ENCODE data around the gene PRKAR1B. TPM values are rescaled to one million over a fixed set of nuclear protein-coding genes. Genes with fewer than 3 reads are reported as not detected.
"Not testable (repeated sequence)": the region's sequence is repeated elsewhere in the genome, so short reads cannot be mapped to it uniquely, and the experiment has no call there.

Gene PRKAR1B
- total RNA-seq, 2 experiments from 2014 or later, result 15.5 to 15.8 TPM

DNA sequence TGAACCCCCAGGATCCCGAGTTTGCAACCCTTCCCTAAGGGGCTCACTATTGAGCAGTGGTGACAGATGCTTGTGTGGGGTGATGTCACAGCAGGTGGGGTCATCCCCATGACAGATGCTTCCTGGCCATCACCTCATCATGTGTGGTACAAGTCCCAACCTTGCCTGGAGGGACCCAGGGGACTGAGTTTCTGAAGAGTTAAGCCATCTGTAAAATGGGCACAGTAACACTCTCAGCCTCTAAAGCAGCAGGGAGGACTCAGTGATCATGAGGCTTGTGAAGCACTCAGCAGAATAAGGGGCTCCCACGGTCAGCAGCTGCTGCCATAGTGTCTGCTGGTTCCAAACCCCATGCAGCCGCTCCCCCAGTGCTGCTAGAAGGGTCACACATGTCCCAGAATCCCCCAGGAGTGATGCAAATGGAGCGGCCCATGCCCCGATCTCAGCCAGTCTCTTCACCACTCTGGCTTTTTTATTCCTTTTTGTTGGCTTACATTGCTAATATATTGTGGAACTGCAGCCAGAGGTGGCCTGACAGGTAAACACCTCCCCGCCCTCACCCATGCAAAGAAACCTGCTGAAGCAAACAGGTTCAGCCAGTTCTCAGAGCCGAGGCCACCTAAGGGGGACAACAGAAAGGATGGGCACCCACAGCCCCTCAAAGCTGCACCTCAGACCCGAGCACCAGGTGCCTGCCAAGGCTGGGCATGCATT lies 105.4 kb downstream of the PRKAR1B start:
- Mint-ChIP-seq H3K27me3 (ENCODE audit: low read depth) (no peaks in the 10 kb centered on the region), H3K27ac (no peak overlapping the region), H3K36me3 (ENCODE audit: low read depth) (peaks cover 62% of the 10 kb centered on the region), H3K9me3 (peaks cover 49% of the 10 kb centered on the region), H3K4me1 (ENCODE audit: low read depth) (peaks cover 47% of the 10 kb centered on the region), H3K4me3 (no peak overlapping the region)
- intact Hi-C loops (cut with micrococcal nuclease), result loop anchor here (5.0 kb wide), 1 partner anchor 474 kb away; no protein-coding TSS in a partner anchor
- CTCF ChIA-PET, result no interaction called here
- DNase-seq, result no peak

DNA sequence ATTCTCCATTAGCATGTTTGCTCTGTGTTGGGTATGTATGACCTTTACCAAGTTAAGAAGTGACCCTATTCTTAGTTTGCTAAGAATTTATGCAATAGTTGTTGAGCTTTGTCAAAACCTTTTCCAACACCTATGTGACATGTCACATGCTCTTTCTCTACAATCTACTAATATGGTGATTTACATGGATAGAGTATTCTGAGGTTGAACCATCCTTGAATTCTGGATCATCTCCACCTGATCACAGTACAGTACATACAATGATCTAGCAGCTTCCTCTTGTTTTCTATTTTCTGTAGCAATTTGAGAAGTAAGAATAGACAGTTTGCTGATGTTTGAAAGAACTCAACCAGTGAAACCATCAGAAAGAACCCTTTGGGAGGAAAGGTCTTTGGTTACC lies 106.2 kb downstream of the PRKAR1B start:
- Mint-ChIP-seq H3K27me3 (ENCODE audit: low read depth) (no peaks in the 10 kb centered on the region), H3K4me1 (ENCODE audit: low read depth) (peaks cover 55% of the 10 kb centered on the region), H3K4me3 (no peak overlapping the region), H3K27ac (peak overlapping the region; percentile 99), H3K9me3 (peaks cover 45% of the 10 kb centered on the region), H3K36me3 (ENCODE audit: low read depth) (peaks cover 58% of the 10 kb centered on the region)
- CTCF ChIA-PET, result no interaction called here
- intact Hi-C loops (cut with micrococcal nuclease), result loop anchor here (5.0 kb wide), 1 partner anchor 474 kb away; no protein-coding TSS in a partner anchor
- no peak for DNase-seq

DNA sequence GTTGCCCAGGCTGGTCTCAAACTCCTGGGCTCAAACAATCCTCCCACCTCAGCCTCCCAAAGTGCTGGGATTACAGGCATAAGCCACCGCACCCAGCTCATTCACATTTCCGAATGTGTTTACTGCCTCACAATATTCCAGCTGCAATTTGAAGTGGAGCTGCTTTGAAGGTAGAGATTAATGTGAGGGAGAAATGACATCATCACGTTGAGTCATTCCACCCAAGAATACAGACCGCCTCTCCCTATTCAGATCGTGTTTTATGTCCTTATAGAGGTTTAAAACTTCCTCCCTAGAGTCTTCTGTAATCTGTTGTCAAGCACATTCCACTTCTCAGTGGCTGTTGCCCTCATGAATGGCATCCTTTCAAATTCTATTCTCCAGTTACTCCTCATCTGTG lies 107.0 kb downstream of the PRKAR1B start:
- CTCF ChIA-PET, result interaction anchor here (1.1 kb wide), 1 partner anchor 36 kb away, joined by 3 read pairs; no protein-coding TSS in a partner anchor
- H3K36me3 Mint-ChIP-seq (ENCODE audit: low read depth), result peaks cover 54% of the 10 kb centered on the region
- intact Hi-C loops (cut with micrococcal nuclease), result loop anchor here (5.0 kb wide), 1 partner anchor 473 kb away; no protein-coding TSS in a partner anchor
- H3K9me3 Mint-ChIP-seq, result peaks cover 41% of the 10 kb centered on the region
- DNase-seq, result peak; percentile 59
- H3K4me3 Mint-ChIP-seq, result no peak overlapping the region
- peak overlapping the region; percentile 99 for H3K27ac Mint-ChIP-seq
- H3K4me1 Mint-ChIP-seq (ENCODE audit: low read depth), result peaks cover 60% of the 10 kb centered on the region
- H3K27me3 Mint-ChIP-seq (ENCODE audit: low read depth), result no peaks in the 10 kb centered on the region

DNA sequence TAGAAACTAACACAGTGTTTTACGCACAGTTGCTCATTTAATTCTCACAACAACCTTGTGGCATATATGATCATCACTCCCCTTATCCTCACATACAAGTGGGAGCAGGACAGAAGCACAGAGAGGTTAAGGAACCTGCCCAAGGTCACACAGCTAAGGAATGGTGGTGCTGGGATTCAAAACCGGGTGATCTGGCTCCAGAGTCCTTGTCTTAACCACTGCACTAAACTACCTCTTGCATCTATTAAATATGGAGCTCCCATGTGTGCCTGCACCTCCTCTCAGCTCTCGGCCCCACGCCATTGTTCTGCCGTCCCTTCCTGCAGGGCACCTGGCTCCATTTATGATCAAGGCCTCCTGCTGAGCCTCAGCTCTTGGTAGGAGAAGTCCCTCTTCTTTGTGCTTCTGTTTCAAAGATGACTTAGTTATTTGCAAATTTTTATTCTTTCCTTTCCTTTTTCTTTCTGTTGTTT lies 107.7 kb downstream of the PRKAR1B start:
- intact Hi-C loops (cut with micrococcal nuclease), result loop anchor here (5.0 kb wide), 1 partner anchor 267 kb away; no protein-coding TSS in a partner anchor
- peaks cover 57% of the 10 kb centered on the region for H3K4me1 Mint-ChIP-seq (ENCODE audit: low read depth)
- peaks cover 34% of the 10 kb centered on the region for H3K9me3 Mint-ChIP-seq
- H3K27me3 Mint-ChIP-seq (ENCODE audit: low read depth), result no peaks in the 10 kb centered on the region
- CTCF ChIA-PET, result interaction anchor here (1.1 kb wide), 1 partner anchor 35 kb away, joined by 3 read pairs; no protein-coding TSS in a partner anchor
- H3K27ac Mint-ChIP-seq, result peak overlapping the region; percentile 99
- no peak for DNase-seq
- peaks cover 49% of the 10 kb centered on the region for H3K36me3 Mint-ChIP-seq (ENCODE audit: low read depth)
- H3K4me3 Mint-ChIP-seq, result peak overlapping the region; percentile 85

DNA sequence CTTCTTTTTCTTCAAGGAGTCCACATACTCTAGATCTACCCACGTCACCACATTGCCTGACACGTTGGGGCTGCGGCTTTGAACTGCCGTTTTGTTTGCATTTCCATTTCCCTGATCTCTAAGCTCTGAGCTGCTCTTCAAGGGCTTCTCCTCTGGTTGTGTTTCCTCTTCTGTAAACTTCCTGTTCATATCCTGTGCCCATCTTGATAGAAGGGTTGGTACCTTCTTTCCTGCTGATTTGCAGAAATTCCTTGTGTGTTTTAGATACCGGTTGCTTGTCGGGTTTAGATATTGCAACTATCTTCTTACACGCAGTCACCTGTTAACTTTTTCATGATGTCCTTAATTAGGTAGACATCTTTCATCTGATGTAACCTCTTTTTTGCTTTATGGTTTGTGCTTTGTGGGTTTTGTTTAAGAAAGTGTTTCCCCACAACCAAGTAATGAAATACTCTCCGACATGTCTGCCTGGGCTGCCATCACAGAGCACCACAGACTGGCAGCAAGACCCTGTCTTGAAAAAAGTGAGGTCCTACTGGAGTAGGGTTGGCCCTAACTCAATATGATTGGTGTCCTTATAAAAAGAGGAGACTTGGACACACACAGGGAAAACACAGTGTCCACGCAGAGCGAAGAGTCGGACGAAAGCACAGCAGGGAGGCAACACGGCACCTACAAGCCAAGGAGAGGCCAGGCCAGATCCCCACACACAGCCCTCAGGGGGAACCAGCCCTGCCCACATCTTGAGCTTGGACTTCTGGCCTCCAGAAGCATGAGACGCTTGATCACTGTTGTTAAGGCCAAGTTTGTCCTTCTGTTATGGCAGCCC lies 108.3 kb downstream of the PRKAR1B start:
- Mint-ChIP-seq H3K27ac (peak overlapping the region; percentile 99), H3K9me3 (peaks cover 33% of the 10 kb centered on the region), H3K4me3 (peak overlapping the region; percentile 85), H3K4me1 (ENCODE audit: low read depth) (peaks cover 61% of the 10 kb centered on the region), H3K36me3 (ENCODE audit: low read depth) (peaks cover 48% of the 10 kb centered on the region), H3K27me3 (ENCODE audit: low read depth) (no peaks in the 10 kb centered on the region)
- DNase-seq, result peak; percentile 82
- intact Hi-C loops (cut with micrococcal nuclease), result loop anchor here (1.0 to 5.0 kb wide), 4 partner anchors 14 to 266 kb away; partner anchors contain the start of gene SUN1
- CTCF ChIA-PET, result no interaction called here

DNA sequence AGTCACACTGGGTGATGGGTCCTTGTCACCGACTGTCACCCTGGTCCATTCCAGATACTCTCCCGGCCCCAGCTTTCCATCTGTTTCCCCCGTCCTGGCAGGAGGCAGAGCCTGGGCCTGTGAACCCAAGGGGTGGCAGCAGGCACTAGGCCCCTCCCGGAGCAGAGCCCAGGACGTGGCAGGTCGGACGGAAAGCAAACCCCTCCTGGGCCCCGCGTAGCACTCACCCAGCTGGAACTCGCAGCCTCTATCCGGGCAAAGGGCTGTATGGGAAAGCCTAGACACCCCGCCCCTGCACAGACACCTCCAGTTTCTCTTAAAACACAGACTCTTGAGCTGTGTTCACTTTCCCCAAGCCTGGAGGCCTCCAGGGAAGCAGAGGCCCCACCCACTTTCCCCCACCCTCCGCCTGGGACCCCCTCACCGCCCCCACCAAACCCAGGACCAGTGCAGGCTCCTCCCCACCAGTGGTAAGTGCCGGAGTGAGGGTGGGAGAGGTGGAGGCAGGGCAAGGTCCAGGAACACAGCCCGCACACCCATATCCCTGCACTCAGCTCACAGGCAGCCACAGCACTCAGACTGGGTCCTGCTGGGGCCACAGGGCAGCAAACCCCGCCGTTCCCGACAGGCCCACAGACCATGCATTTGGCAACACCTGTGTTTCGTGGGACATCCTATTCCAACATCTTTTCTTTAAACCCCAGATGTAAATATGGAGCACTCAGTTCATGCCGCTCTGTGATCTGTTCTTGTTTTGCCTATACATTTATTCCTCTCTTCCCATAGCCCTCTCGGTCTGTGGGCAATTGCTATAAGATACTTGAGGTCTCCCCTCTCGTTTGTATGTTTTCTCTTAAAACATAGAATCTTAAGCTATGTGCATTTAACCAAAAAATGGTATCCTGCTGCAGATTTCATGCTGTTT lies 109.2 kb downstream of the PRKAR1B start:
- peak overlapping the region; percentile 85 for H3K4me3 Mint-ChIP-seq
- CTCF ChIA-PET, result interaction anchor here (0.7 kb wide), 1 partner anchor 11 kb away, joined by 3 read pairs; no protein-coding TSS in a partner anchor
- H3K27ac Mint-ChIP-seq, result peak overlapping the region; percentile 99
- peak; percentile 77 for DNase-seq
- H3K27me3 Mint-ChIP-seq (ENCODE audit: low read depth), result no peaks in the 10 kb centered on the region
- H3K4me1 Mint-ChIP-seq (ENCODE audit: low read depth), result peaks cover 68% of the 10 kb centered on the region
- H3K36me3 Mint-ChIP-seq (ENCODE audit: low read depth), result peaks cover 39% of the 10 kb centered on the region
- intact Hi-C loops (cut with micrococcal nuclease), result loop anchor here (1.0 to 5.0 kb wide), 4 partner anchors 14 to 266 kb away; partner anchors contain the start of gene SUN1
- peaks cover 26% of the 10 kb centered on the region for H3K9me3 Mint-ChIP-seq

DNA sequence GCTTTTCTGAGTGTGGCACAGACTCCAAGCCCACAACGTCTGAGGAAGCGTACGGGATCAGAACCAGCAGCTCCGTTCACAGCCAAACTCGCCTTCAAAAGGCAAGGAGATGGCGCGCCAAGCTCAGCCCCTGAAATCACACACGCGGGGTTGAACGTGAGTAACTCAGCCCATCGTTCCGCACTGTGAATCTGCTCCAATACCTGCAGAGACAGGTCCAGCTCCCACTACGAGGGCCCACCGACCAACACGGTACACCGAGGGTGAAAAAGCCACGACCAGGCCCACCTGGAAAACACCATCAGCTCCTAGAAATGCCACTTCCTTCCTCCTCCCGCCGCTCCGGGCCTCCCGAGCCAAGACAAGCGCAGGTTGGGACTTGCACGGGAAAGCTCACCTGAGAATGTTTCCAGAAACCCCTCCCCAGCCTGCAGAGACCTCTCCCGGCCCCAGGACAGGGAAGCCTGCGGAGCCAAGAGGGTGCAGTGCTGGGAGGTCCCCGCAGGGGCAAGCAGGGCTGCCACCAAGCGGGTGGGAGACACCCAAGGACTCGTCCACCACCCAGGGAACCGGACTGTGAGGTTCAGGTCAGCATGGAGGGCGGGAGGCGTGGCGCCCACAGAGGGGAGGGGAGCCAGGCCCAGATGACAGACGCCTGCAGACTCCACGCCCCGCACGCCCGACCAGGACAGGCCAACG lies 113.5 kb downstream of the PRKAR1B start:
- no peak overlapping the region for H3K27ac Mint-ChIP-seq
- peaks cover 10% of the 10 kb centered on the region for H3K36me3 Mint-ChIP-seq (ENCODE audit: low read depth)
- peaks cover 69% of the 10 kb centered on the region for H3K4me1 Mint-ChIP-seq (ENCODE audit: low read depth)
- H3K9me3 Mint-ChIP-seq, result no peaks in the 10 kb centered on the region
- DNase-seq, result no peak
- intact Hi-C loops (cut with micrococcal nuclease), result no loop called here
- no peaks in the 10 kb centered on the region for H3K27me3 Mint-ChIP-seq (ENCODE audit: low read depth)
- H3K4me3 Mint-ChIP-seq, result no peak overlapping the region
- CTCF ChIA-PET, result no interaction called here

DNA sequence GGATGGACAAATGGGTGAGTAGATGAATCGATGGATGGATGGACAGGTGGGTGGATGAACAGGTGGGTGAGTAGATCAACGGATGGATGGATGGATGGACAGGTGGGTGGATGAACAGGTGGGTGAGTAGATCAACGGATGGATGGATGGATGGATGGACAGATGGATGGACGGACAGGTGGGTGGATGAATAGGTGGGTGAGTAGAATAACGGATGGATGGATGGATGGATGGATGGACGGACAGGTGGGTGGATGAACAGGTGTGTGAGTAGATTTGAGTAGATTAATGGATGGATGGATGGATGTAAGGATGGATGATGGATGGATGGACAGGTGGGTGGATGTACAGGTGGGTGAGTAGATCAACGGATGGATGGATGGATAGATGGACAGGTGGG lies 115.2 kb downstream of the PRKAR1B start:
- H3K9me3 Mint-ChIP-seq; intact Hi-C loops (cut with micrococcal nuclease); H3K27ac Mint-ChIP-seq; DNase-seq; H3K4me3 Mint-ChIP-seq; CTCF ChIA-PET; H3K27me3 Mint-ChIP-seq (ENCODE audit: low read depth); H3K36me3 Mint-ChIP-seq (ENCODE audit: low read depth): not testable (repeated sequence)
- H3K4me1 Mint-ChIP-seq (ENCODE audit: low read depth), result peaks cover 68% of the 10 kb centered on the region

DNA sequence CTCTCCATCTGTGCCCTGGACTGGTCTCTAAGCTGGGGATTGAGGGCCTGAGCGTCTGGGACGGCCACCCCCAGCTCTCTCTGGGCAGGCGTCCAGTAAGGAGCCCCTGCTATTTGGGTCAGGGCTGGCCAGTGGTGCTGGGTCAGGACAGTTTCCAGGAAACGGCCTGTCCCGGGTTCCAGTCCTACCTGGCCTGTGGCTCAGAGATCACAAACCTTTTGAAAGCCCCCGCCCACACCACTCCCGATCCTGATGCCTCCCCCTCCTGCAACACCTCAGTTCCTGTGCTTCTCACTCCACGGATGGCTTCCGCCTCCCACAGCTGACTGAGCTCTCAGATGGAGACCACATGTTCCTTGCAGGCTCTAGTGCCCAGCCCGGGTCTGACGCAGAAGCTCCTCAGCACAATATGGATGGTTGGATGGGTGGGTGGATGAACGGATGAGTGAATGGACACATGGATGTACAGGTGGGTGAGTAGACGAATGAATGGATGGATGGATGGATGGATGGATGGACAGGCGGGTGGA lies 115.7 kb downstream of the PRKAR1B start:
- H3K9me3 Mint-ChIP-seq, result no peaks in the 10 kb centered on the region
- CTCF ChIA-PET, result no interaction called here
- peaks cover 65% of the 10 kb centered on the region for H3K4me1 Mint-ChIP-seq (ENCODE audit: low read depth)
- intact Hi-C loops (cut with micrococcal nuclease), result no loop called here
- H3K27me3 Mint-ChIP-seq (ENCODE audit: low read depth), result no peaks in the 10 kb centered on the region
- no peak for DNase-seq
- H3K36me3 Mint-ChIP-seq (ENCODE audit: low read depth), result peaks cover 12% of the 10 kb centered on the region
- peak overlapping the region; percentile 28 for H3K27ac Mint-ChIP-seq
- no peak overlapping the region for H3K4me3 Mint-ChIP-seq

DNA sequence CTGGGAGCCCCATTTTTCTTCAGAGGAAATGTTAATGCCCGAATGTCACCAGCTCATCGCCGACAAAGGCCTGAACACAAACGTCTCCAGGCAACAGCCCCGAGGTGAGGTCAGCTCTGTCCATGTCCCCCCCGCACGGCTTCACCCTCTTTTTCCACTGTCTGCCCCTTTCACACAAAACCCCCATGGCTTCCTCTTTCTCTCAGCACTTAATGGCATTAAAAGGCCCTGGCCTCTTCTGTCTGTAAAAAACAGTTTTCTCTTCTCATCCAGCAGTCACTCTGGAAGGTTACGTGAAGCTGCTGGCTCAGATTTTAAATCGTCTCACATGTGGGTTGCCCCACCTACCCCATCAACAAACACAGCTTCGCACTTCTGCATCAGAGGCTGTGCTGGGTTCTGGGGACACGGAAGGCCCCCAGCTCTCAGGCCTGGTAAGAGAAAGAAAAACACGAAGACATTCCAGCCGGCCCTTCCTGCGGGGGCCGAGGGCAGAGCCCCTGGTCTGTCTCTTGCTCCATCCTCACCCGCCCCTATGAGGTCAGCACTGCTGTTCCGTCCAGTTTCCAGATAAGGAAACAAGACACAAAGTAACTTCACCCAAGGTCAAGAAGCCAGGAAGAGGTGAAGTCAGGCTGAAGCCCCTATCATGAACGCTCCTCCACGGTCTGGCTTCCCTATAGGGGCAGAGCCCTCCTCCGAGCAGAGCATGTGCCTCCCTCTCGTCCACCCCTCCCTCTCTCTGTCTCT lies 116.4 kb downstream of the PRKAR1B start:
- peak overlapping the region; percentile 48 for H3K27ac Mint-ChIP-seq
- no peak overlapping the region for H3K4me3 Mint-ChIP-seq
- intact Hi-C loops (cut with micrococcal nuclease), result no loop called here
- H3K4me1 Mint-ChIP-seq (ENCODE audit: low read depth), result peaks cover 64% of the 10 kb centered on the region
- DNase-seq, result no peak
- peaks cover 5% of the 10 kb centered on the region for H3K9me3 Mint-ChIP-seq
- H3K27me3 Mint-ChIP-seq (ENCODE audit: low read depth), result no peaks in the 10 kb centered on the region
- CTCF ChIA-PET, result no interaction called here
- H3K36me3 Mint-ChIP-seq (ENCODE audit: low read depth), result peaks cover 18% of the 10 kb centered on the region

All from activated naive CD4-positive, alpha-beta T cell treated with anti-CD3 and anti-CD28 coated beads for 36 hours (primary cell).